ENCODE results near the gene FKBP15.

Gene FKBP15

GRCh38 chr9:113228130-113228665, 7.1 kb upstream of the FKBP15 start:
- no peak for DNase-seq

DNA sequence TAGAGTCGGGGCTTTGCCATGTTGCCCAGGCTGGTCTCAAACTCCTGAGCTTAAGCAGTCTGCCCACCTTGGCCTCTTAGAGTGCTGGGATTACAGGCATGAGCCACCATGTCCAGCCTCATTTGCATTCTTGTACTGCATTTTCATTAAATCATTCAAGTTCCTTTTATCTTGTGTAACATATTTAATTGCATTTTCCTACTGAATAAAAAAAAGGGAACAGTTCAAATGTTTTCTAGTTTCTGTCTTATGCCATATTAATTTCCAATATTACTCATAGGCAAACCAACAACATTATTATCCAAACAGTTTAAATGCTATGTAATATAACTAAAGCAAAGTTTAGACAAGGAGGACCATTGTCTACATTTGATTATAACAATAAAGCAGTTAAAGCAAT, 6.4 kb upstream of the FKBP15 start:
- DNase-seq, result no peak

- DNase-seq, result no peak
These were observed 2.9 kb upstream of the FKBP15 start for GRCh38 chr9:113223963-113224362.

- DNase-seq, result no peak
These were observed 1.4 kb upstream of the FKBP15 start for GRCh38 chr9:113222482-113222841.

GRCh38 chr9:113221800-113222481, 864 bp upstream of the FKBP15 start:
- peak in 1 of 2 donors; percentile 13 for DNase-seq

- peak in 1 of 2 donors; percentile 23 for DNase-seq
These were observed 542 bp downstream of the FKBP15 start for GRCh38 chr9:113220467-113221002.

- DNase-seq, result peak; percentile 18 to 46
These were observed 1.1 kb downstream of the FKBP15 start for GRCh38 chr9:113219969-113220368.

- no peak for DNase-seq
These were observed 1.7 kb downstream of the FKBP15 start for GRCh38 chr9:113219186-113219936.

GRCh38 chr9:113216406-113216805, 4.7 kb downstream of the FKBP15 start:
- DNase-seq, result no peak

DNA sequence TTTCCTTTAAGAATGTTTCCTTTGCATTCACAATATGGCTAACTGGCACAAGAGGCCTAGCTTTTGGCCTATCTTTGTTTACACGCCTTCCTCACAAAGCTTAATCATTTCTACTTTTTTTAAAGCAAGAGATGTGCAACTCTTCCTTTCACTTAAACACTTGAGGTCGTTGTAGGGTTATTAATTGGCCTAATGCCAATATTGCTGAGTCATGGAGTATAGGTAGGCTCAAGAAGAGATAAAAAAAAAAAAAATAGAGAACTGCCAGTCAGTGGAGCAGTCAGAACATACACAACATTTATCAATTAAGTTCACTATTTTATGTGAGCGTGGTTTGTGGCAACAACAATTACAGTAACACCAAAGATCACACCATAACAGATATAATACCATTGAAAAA, 5.9 kb downstream of the FKBP15 start:
- DNase-seq, result peak in 1 of 2 donors; percentile 46

- no peak for DNase-seq
These were observed 10.3 kb downstream of the FKBP15 start for GRCh38 chr9:113210815-113211214.

GRCh38 chr9:113205861-113206260, 15.2 kb downstream of the FKBP15 start:
- DNase-seq, result no peak

GRCh38 chr9:113205432-113205831, 15.6 kb downstream of the FKBP15 start:
- no peak for DNase-seq

- DNase-seq, result no peak
These were observed 21.3 kb downstream of the FKBP15 start for GRCh38 chr9:113199683-113200329.

- no peak for DNase-seq
These were observed 28.6 kb downstream of the FKBP15 start for GRCh38 chr9:113192455-113192854.

- DNase-seq, result peak; percentile 6 to 60
These were observed 33.0 kb downstream of the FKBP15 start for GRCh38 chr9:113187929-113188595.

DNA sequence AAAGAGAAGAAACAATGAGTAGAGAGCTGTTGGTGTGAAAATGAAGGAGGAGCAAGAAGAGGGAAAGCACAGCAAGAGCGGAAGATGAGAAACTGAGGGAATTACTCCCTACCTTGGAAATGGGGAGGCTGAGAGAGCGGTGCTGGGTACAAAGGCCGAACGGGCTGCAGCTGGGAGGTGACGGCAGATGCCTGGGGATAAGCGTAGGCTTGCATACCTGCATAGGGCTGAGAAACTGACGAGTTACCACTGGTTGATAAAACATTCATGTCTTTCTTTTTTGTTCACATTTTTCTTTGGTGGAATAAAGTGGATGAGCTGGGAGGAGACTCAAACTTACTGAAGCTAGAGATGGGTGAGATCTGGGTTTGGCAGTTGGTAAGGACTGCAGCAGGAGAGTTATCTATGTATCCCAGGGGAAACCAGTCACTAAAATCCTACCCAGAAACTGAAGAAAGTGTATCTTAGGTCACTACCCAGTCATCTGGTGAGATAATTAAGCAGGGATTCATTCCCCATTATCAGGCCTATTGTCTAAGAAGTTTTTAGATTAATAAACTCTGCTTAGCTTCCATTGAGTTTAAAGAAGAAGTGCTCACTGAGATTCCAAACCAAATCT, 34.8 kb downstream of the FKBP15 start:
- DNase-seq, result no peak

- DNase-seq, result no peak
These were observed 35.8 kb downstream of the FKBP15 start for GRCh38 chr9:113185271-113185670.

DNA sequence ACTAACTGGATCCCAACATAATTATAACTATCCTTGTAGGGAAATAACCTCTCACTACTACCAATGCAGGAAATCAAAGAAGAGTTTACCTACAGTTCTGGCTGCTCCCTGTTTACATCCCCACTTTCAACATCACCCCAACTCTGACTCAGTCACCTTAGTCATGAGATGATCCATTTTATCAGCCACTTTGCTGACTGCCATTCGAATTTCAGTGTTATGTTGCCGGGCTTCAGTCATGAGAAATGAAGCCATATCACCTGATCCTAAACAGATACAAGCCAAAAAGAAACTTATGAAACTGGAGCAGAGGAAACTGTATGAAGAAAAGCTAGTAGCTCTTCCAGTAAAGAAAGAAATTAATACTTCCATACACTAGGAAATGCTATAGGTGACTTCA, 36.5 kb downstream of the FKBP15 start:
- no peak for DNase-seq

DNA sequence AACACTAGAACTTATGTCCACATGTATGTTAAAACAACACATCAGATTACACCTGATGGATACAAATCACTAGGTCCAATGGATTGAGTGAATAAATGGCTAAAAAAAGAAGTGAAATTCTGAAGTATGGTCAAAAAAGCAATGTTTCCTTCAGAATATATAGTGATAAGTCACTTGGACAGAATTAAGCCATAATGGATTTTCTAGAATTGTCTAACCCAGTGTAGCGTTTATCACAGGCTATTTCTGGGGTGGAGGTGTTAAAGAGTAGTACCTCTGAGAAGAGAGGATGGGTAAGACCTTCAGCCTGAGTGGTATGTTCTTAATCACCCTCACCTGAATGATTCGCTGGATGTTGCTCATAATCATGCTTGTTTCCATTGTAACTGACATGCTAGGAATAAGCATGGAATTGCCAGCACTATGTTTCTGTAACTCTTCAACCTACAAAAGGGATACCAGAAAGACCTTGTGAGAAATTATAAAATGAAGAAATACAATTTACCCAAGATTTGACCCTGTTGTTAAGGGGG, 37.1 kb downstream of the FKBP15 start:
- DNase-seq, result no peak

DNA sequence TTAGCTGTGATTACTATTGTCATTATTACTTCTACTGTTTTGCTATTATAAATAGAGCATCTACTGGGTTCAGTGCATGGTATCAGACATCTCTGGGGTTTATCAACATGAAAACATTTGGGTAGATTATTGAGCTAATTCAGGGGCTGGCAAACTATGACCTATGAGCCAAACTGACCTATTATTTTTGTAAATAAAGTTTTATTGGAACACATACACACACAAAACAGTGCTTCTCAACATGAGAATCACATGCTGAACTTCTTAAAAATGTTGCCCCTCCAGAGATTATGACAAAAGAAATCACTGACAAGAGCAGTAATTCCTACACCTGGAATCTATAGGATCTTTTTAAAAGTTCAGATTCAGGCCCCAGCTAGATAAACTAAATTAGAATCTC, 39.9 kb downstream of the FKBP15 start:
- DNase-seq, result no peak

- DNase-seq, result no peak
These were observed 41.2 kb downstream of the FKBP15 start for GRCh38 chr9:113179839-113180238.
